Right atrium auricular region (tissue), 2 donors: ENCODE data around the gene MS4A15. TPM values are rescaled to one million over a fixed set of nuclear protein-coding genes. Genes with fewer than 3 reads are reported as not detected.

Experiments used
- DNase-seq: peaks from one replicate; pipeline ENCODE4 v3.0.0-alpha.2; 2019; ENCODE audit warnings: low spot score
- H3K27ac ChIP-seq, 2 donors: fragments of 200-600 bp; sonication (generic); 1 replicate in 1 of 2; 2 replicates in 1 of 2; pipeline ENCODE4 v1.5.1; 2016 to 2019
- H3K27me3 ChIP-seq, 2 donors: fragments of 200-600 bp; sonication (generic); one replicate each; pipeline versions ENCODE4 v1.5.1 to v1.6.0; 2017 to 2019
- H3K36me3 ChIP-seq: fragments of 200-600 bp; sonication (generic); one replicate; pipeline ENCODE4 v1.5.1; 2016
- H3K4me1 ChIP-seq, 2 donors: fragments of 200-600 bp; sonication (generic); one replicate each; pipeline versions ENCODE4 v1.5.1 to v1.6.0; 2017 to 2019
- H3K4me3 ChIP-seq, 2 donors: fragments of 200-600 bp; sonication (generic); 1 replicate in 1 of 2; 2 replicates in 1 of 2; pipeline ENCODE4 v1.5.1; 2017 to 2019; ENCODE audit warnings: mild to moderate bottlenecking in 1 of 2, moderate library complexity in 1 of 2
- H3K9me3 ChIP-seq, 2 donors: fragments of 200-600 bp; sonication (generic); one replicate each; pipeline ENCODE4 v1.5.1; 2019
- CTCF ChIP-seq, 2 donors: fragments of 200-600 bp; sonication (generic); IDR thresholded peaks; one replicate each; pipeline ENCODE4 v1.5.1; 2019; ENCODE audit warnings: antibody characterized with exemption in 2 of 2
- total RNA-seq, 2 donors: library from RNA; depleted of rRNA; stranded (reverse); fragments of >200 nt; gene quantifications; one replicate each; pipeline ENCODE4 v1.1.0, GENCODE V29; 2016

MS4A15 gene
- total RNA-seq, 2 donors from 2014 or later: not detected

GRCh38 chr11:60781286-60781980 lies 24.8 kb downstream of the MS4A15 start:
- Histone ChIP-seq H3K9me3 (no peaks in the 10 kb centered on the region), H3K4me1 (peaks cover 0 to 8% of the 10 kb centered on the region in 2 donors), H3K36me3 (no peaks in the 10 kb centered on the region), H3K4me3 (no peak overlapping the region), H3K27me3 (no peaks in the 10 kb centered on the region), H3K27ac (no peak overlapping the region)
- DNase-seq: no peak
- no peak for TF ChIP-seq CTCF (IDR thresholded peaks at IDR 0.05)

- Histone ChIP-seq H3K4me3 (no peak overlapping the region), H3K27me3 (no peaks in the 10 kb centered on the region), H3K36me3 (no peaks in the 10 kb centered on the region), H3K4me1 (peaks cover 0 to 13% of the 10 kb centered on the region in 2 donors), H3K27ac (no peak overlapping the region), H3K9me3 (no peaks in the 10 kb centered on the region)
- no peak for TF ChIP-seq CTCF (IDR thresholded peaks at IDR 0.05)
- no peak for DNase-seq
Observed at GRCh38 chr11:60781981-60782316, 25.3 kb downstream of the MS4A15 start.

GRCh38 chr11:60782393-60783140 lies 25.9 kb downstream of the MS4A15 start:
- Histone ChIP-seq H3K36me3 (no peaks in the 10 kb centered on the region), H3K4me1 (peaks cover 0 to 18% of the 10 kb centered on the region in 2 donors), H3K9me3 (no peaks in the 10 kb centered on the region), H3K27me3 (no peaks in the 10 kb centered on the region), H3K4me3 (no peak overlapping the region), H3K27ac (no peak overlapping the region)
- no peak for TF ChIP-seq CTCF (IDR thresholded peaks at IDR 0.05)
- no peak for DNase-seq

- Histone ChIP-seq H3K27ac (no peak overlapping the region), H3K9me3 (no peaks in the 10 kb centered on the region), H3K4me1 (peaks cover 0 to 19% of the 10 kb centered on the region in 2 donors), H3K4me3 (no peak overlapping the region), H3K36me3 (no peaks in the 10 kb centered on the region), H3K27me3 (no peaks in the 10 kb centered on the region)
- no peak for DNase-seq
- TF ChIP-seq CTCF (IDR thresholded peaks at IDR 0.05): no peak
Observed at GRCh38 chr11:60783141-60783484, 26.4 kb downstream of the MS4A15 start.

DNA sequence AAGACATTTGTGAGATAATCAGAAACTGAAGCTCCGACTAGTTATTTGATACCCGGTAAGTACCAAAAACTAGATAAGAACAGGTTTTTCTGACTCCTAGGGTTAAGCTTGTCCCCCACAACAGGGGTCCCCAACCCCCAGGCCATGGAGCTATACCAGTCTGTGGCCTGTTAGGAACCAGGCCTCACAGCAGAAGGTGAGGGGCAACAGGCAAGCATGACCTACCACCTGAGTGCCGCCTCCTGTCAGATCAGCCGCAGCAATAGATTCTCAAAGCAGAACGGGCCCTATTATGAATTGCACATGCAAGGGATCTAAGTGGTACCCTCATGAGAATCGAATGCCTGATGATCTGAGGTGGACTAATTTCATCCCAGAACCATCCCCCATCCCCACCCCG lies 27.2 kb downstream of the MS4A15 start:
- H3K9me3 ChIP-seq: no peaks in the 10 kb centered on the region
- H3K27me3 ChIP-seq: no peaks in the 10 kb centered on the region
- no peak for DNase-seq

More for the DNA sequence above, 27.2 kb downstream of the MS4A15 start:
- H3K4me1 ChIP-seq: peaks cover 0 to 19% of the 10 kb centered on the region in 2 donors
- no peak overlapping the region for H3K27ac ChIP-seq
- H3K4me3 ChIP-seq: no peak overlapping the region
- TF ChIP-seq CTCF (IDR thresholded peaks at IDR 0.05): no peak
- H3K36me3 ChIP-seq: no peaks in the 10 kb centered on the region
